Breast epithelium (tissue), 4 donors: ENCODE results near the gene NEMP1. TPM values are rescaled to one million over a fixed set of nuclear protein-coding genes. Genes with fewer than 3 reads are reported as not detected.

Source experiments
- DNase-seq, 2 donors: peaks; one replicate each; pipeline ENCODE4 v3.0.0-alpha.2; 2019; ENCODE audit warnings: low spot score in 2 of 2
- H3K27ac ChIP-seq, 2 donors: fragments of 200-600 bp; sonication (generic) in 1 of 2; one replicate each; pipeline ENCODE4 v1.5.1; 2016 to 2019; ENCODE audit warnings: mild to moderate bottlenecking in 1 of 2
- H3K27me3 ChIP-seq, 2 donors: fragments of 200-600 bp; sonication (generic) in 1 of 2; one replicate each; pipeline versions ENCODE4 v1.5.1 to v1.6.0; 2017 to 2019; ENCODE audit warnings: control low read depth in 1 of 2, mild to moderate bottlenecking in 1 of 2
- H3K36me3 ChIP-seq: fragments of 200-600 bp; one replicate; pipeline ENCODE4 v1.5.1; 2019
- H3K4me1 ChIP-seq, 2 donors: fragments of 200-600 bp; sonication (generic); one replicate each; pipeline ENCODE4 v1.5.1; 2016 to 2019; ENCODE audit warnings: control low read depth in 1 of 2
- H3K4me3 ChIP-seq, 3 donors: fragments of 200-600 bp; sonication (generic); 1 replicate in 2 of 3; 2 replicates in 1 of 3; pipeline ENCODE4 v1.5.1; 2016 to 2019; ENCODE audit warnings: mild to moderate bottlenecking in 3 of 3, moderate library complexity in 2 of 3
- H3K9me3 ChIP-seq, 2 donors: fragments of 200-600 bp; sonication (generic) in 1 of 2; one replicate each; pipeline ENCODE4 v1.5.1; 2016 to 2019; ENCODE audit warnings: control low read depth in 1 of 2
- POLR2A ChIP-seq: fragments of 450-650 bp; IDR thresholded peaks from one replicate; pipeline ENCODE4 v1.6.1; 2016; ENCODE audit warnings: antibody characterized with exemption, mild to moderate bottlenecking, moderate library complexity
- POLR2AphosphoS5 ChIP-seq, 3 donors: sonication (generic); formaldehyde crosslinking; IDR thresholded peaks; one replicate each; pipeline ENCODE4 v1.6.1; 2017; ENCODE audit warnings: antibody characterized with exemption in 3 of 3
- intact Hi-C: fragments of 100-400 bp; cut with DNase I; formaldehyde crosslinking; loops from one replicate; pipeline ENCODE4 v1.15.1; 2023; ENCODE audit warnings: low total_unique reads
- total RNA-seq, 3 donors: library from RNA; depleted of rRNA; stranded (reverse); fragments of >200 nt; gene quantifications; one replicate each; pipeline ENCODE4 v1.1.0, GENCODE V29; 2016
- TF ChIP-seq, protein P1 (sequence below), 3 donors: fragments of 450-650 bp; IDR thresholded peaks; one replicate each; pipeline ENCODE4 v1.5.1; 2016 to 2017; ENCODE audit warnings: antibody characterized with exemption in 3 of 3, mild to moderate bottlenecking in 3 of 3, moderate library complexity in 3 of 3

The NEMP1 gene
- total RNA-seq, 3 donors from 2014 or later, result 6.9 to 13.3 (median 10.9) TPM

- Histone ChIP-seq H3K27ac (no peak overlapping the region), H3K27me3 (no peaks in the 10 kb centered on the region), H3K4me3 (no peak overlapping the region), H3K4me1 (no peaks in the 10 kb centered on the region), H3K36me3 (no peaks in the 10 kb centered on the region), H3K9me3 (no peaks in the 10 kb centered on the region)
- TF ChIP-seq, protein P1, sequence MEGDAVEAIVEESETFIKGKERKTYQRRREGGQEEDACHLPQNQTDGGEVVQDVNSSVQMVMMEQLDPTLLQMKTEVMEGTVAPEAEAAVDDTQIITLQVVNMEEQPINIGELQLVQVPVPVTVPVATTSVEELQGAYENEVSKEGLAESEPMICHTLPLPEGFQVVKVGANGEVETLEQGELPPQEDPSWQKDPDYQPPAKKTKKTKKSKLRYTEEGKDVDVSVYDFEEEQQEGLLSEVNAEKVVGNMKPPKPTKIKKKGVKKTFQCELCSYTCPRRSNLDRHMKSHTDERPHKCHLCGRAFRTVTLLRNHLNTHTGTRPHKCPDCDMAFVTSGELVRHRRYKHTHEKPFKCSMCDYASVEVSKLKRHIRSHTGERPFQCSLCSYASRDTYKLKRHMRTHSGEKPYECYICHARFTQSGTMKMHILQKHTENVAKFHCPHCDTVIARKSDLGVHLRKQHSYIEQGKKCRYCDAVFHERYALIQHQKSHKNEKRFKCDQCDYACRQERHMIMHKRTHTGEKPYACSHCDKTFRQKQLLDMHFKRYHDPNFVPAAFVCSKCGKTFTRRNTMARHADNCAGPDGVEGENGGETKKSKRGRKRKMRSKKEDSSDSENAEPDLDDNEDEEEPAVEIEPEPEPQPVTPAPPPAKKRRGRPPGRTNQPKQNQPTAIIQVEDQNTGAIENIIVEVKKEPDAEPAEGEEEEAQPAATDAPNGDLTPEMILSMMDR (IDR thresholded peaks at IDR 0.05), result no peak
- TF ChIP-seq POLR2A (no peak), POLR2AphosphoS5 (IDR thresholded peaks at IDR 0.05) (no peak)
- DNase-seq, result no peak
- intact Hi-C loops, result no loop called here
Observed at GRCh38 chr12:57031789-57032188, 46.8 kb downstream of the NEMP1 start.

DNA sequence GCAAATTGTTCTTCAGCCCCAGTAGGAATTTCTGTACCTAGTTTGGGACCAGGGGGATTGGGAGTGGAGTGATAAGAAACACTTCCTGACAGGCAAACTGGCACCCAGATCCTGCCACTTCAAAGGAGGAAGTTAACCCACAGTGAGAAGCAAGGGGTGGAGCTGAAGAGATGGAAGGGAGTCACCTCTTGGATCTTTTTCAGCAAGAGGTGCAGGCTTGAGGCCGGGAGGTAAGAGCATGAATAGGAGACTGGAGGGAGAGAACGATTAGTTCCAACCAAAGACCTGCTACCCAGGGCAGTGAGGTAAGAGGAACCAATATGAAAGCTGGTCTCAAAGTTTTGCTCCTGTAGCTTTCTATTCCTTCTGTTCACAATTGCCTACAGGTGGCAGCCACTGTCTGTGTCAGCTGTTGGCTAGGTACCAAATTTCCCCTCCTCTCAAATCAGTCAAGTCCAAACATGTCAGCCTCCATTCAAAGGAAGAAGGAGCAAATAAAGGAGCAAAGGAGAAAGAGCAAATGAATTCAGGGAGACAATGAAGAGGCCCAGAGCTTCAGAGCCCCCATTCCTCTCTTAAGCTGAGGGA, 47.4 kb downstream of the NEMP1 start:
- DNase-seq, result no peak
- intact Hi-C loops, result no loop called here
- H3K4me3 ChIP-seq, result no peak overlapping the region
- H3K27me3 ChIP-seq, result no peaks in the 10 kb centered on the region
- no peaks in the 10 kb centered on the region for H3K36me3 ChIP-seq
- no peak overlapping the region for H3K27ac ChIP-seq
- TF ChIP-seq POLR2A (no peak), POLR2AphosphoS5 (IDR thresholded peaks at IDR 0.05) (no peak)
- TF ChIP-seq, protein P1 (IDR thresholded peaks at IDR 0.05), result no peak
- no peaks in the 10 kb centered on the region for H3K4me1 ChIP-seq
- no peaks in the 10 kb centered on the region for H3K9me3 ChIP-seq

- Histone ChIP-seq H3K36me3 (no peaks in the 10 kb centered on the region), H3K27me3 (no peaks in the 10 kb centered on the region), H3K4me3 (no peak overlapping the region), H3K4me1 (no peaks in the 10 kb centered on the region), H3K27ac (no peak overlapping the region), H3K9me3 (no peaks in the 10 kb centered on the region)
- intact Hi-C loops, result no loop called here
- DNase-seq, result no peak
- TF ChIP-seq POLR2A, result no peak
- TF ChIP-seq POLR2AphosphoS5 (IDR thresholded peaks at IDR 0.05), result no peak
Observed at GRCh38 chr12:57029457-57029856, 49.1 kb downstream of the NEMP1 start.

- Histone ChIP-seq H3K9me3 (no peaks in the 10 kb centered on the region), H3K27me3 (no peaks in the 10 kb centered on the region), H3K4me3 (no peak overlapping the region), H3K4me1 (no peaks in the 10 kb centered on the region), H3K36me3 (no peaks in the 10 kb centered on the region), H3K27ac (no peak overlapping the region)
- intact Hi-C loops, result no loop called here
- no peak for DNase-seq
- TF ChIP-seq POLR2AphosphoS5 (IDR thresholded peaks at IDR 0.05) (no peak), POLR2A (no peak)
- TF ChIP-seq, protein P1 (IDR thresholded peaks at IDR 0.05), result no peak
Observed at GRCh38 chr12:57027805-57028153, 50.8 kb downstream of the NEMP1 start.

DNA sequence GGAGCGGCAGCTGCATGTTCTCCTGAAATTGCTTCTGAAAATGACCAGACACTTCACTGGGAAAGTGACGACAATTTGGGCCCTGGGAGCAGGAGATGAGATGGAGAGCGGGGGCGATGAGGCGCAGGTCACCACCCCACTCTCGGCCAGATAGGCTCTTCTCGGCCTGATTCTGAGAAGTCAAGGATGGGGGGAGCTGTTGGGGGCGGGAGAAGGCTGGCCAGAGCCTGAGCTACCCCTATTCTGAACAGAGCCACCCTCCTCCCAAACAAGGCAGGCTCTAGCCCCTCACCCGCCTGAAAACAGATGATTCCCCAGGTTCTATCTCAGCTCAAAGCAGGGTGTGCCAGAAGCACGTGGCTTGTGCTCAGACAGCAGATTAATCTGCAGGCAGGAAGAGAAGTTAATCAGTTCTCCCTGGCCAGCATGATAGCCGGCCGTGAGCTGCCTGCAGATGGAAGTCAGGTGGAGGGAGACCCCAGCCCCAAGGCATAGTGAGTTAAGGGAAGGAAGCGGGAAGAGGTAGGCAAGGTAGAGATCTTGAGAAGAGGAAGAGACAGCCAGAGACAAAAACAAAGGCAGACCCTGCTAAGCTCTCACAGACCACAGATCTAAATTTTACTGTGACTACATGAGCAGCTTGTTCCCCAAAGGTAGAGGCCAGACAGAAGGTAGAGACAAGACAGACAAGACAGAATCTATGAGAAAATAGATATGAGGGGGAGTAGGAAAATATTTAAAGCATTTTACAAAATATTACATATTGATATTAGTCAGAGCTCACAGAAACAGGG, 51.4 kb downstream of the NEMP1 start:
- Histone ChIP-seq H3K4me1 (no peaks in the 10 kb centered on the region), H3K4me3 (no peak overlapping the region), H3K9me3 (no peaks in the 10 kb centered on the region), H3K27ac (no peak overlapping the region), H3K36me3 (no peaks in the 10 kb centered on the region), H3K27me3 (no peaks in the 10 kb centered on the region)
- TF ChIP-seq, protein P1 (IDR thresholded peaks at IDR 0.05), result no peak
- TF ChIP-seq POLR2A, result no peak
- no peak for TF ChIP-seq POLR2AphosphoS5 (IDR thresholded peaks at IDR 0.05)
- DNase-seq, result no peak
- intact Hi-C loops, result no loop called here
